GM21786 (cell line): ENCODE measurements around the gene OR2C1.

Experiments used
- ATAC-seq: cut with Tn5 transposase; IDR thresholded peaks from one replicate; pipeline ENCODE4 v1.9.1; 2021; ENCODE audit not compliant: unreplicated experiment

OR2C1 gene

DNA sequence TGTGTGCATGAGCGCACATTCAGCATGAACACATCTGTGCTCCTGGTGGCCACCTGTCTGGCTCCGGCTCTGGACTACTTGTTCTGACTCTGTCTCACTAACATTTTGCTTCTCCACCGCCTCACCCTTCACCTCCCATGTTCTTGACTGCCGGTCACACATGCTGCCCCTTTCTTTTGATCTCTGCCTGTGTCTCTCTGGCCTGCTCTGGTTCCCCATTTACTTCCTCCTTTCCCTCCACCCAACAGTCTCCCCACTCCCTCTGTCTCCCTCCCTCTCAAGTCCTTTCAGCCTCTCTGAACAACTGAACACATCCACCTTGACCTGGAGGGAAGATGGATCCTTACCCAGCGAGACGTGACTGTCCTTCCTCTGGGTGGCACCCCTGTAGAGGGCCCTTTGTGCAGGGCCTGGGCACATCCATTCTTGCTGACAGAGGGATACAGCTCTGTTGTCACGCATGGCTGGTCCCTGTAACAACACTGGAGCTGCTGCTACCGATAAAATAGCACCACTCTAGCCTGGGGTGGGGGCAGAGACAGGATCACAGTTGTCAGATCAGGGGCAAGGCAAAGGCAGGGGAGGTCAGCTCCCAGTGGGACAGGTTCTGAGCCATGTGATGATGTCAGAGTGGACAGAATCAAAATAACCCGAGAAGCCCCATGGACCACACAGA, 34.1 kb downstream of the OR2C1 start:
- no peak for ATAC-seq

DNA sequence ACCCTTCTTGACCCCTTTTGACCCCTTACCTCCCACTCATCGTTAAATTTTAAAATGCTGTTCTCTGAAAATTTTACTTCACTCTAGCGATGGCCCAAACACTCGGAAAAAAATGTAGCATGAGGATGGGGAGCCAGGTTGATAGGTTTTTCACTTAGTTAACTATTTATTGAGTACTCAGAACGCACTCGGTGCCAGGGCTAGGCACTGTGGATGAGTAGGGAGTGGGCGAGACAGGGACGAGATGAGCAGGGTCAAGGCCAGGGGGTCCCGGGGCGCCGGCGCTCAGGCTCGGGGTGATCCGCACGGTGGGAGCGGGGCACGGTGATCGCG, 44.7 kb downstream of the OR2C1 start:
- ATAC-seq = peak; percentile 30

- peak; percentile 95 for ATAC-seq
Observed at GRCh38 chr16:3400779-3401688, 45.3 kb downstream of the OR2C1 start, which contains the start of the genes ZNF174 and ZSCAN32. Gene ZNF174, plus strand, starts transcription at chr16:3401215. Its CDS starts 790 bp downstream, at chr16:3402005. Gene ZSCAN32, minus strand, starts transcription at chr16:3401004. Its CDS starts 3,447 bp downstream, at chr16:3397557.

- ATAC-seq = no peak
Observed at GRCh38 chr16:3401719-3402397, 46.2 kb downstream of the OR2C1 start.
